GM12892 (cell line): ENCODE data around the gene CSNK2A1.

Source experiments
- POLR2A ChIP-seq: IDR thresholded peaks from 2 replicates; pipeline ENCODE4 v1.6.1; 2011; ENCODE audit warnings: low read depth, low read length, control low read depth
- POLR2AphosphoS5 ChIP-seq: IDR thresholded peaks from 2 replicates; pipeline ENCODE4 v1.6.1; 2011; ENCODE audit warnings: low read depth, low read length, control low read depth
- TAF1 ChIP-seq: IDR thresholded peaks from 2 replicates; pipeline ENCODE4 v1.6.1; 2011; ENCODE audit warnings: low read depth, mild to moderate bottlenecking, control low read depth, low read length, borderline replicate concordance

GRCh38 chr20:444117-444516 lies 99.5 kb downstream of the CSNK2A1 start:
- TF ChIP-seq TAF1: no peak
- no peak for TF ChIP-seq POLR2AphosphoS5
- no peak for TF ChIP-seq POLR2A
